HEK293 (cell line): ENCODE data around the gene RTL9.
A peak's percentile ranks its signal among the peaks of the same experiment; 100 is the strongest.

Experiments
- CTCF ChIP-seq: fragments of 450-650 bp; formaldehyde crosslinking; IDR thresholded peaks from 2 replicates; pipeline ENCODE4 v1.5.1; 2016; ENCODE audit warnings: missing biosample characterization, missing genetic modification characterization
- REST ChIP-seq: fragments of 450-650 bp; formaldehyde crosslinking; IDR thresholded peaks from 2 replicates; pipeline ENCODE4 v1.5.1; 2016; ENCODE audit warnings: missing biosample characterization, missing genetic modification characterization
- SCRT2 ChIP-seq: fragments of 450-650 bp; formaldehyde crosslinking; IDR thresholded peaks from 2 replicates; pipeline ENCODE4 v1.5.1; 2016; ENCODE audit warnings: missing biosample characterization, missing genetic modification characterization
- YY1 ChIP-seq: fragments of 450-650 bp; formaldehyde crosslinking; IDR thresholded peaks from 2 replicates; pipeline ENCODE4 v1.5.1; 2018; ENCODE audit warnings: missing biosample characterization, missing genetic modification characterization
- ZNF248 ChIP-seq: fragments of 450-650 bp; formaldehyde crosslinking; IDR thresholded peaks from 2 replicates; pipeline ENCODE4 v1.5.1; 2017; ENCODE audit warnings: missing biosample characterization, missing genetic modification characterization
- ZNF280D ChIP-seq: fragments of 450-650 bp; formaldehyde crosslinking; IDR thresholded peaks from 2 replicates; pipeline ENCODE4 v1.5.1; 2016; ENCODE audit warnings: missing biosample characterization, missing genetic modification characterization
- ZNF677 ChIP-seq: fragments of 450-650 bp; IDR thresholded peaks from 2 replicates; pipeline ENCODE4 v1.5.0; 2018; ENCODE audit warnings: missing biosample characterization, mild to moderate bottlenecking, missing genetic modification characterization, moderate library complexity
- ZNF776 ChIP-seq: fragments of 450-650 bp; formaldehyde crosslinking; IDR thresholded peaks from 2 replicates; pipeline ENCODE4 v1.5.0; 2017; ENCODE audit warnings: missing biosample characterization, missing genetic modification characterization, borderline replicate concordance
- ZSCAN5A ChIP-seq: fragments of 450-650 bp; formaldehyde crosslinking; IDR thresholded peaks from 2 replicates; pipeline ENCODE4 v1.5.1; 2016; ENCODE audit warnings: missing biosample characterization, missing genetic modification characterization
- TF ChIP-seq, protein P1 (sequence below): fragments of 450-650 bp; formaldehyde crosslinking; IDR thresholded peaks from 2 replicates; pipeline ENCODE4 v1.5.1; 2016; ENCODE audit warnings: missing biosample characterization, missing genetic modification characterization, low read depth

DNA sequence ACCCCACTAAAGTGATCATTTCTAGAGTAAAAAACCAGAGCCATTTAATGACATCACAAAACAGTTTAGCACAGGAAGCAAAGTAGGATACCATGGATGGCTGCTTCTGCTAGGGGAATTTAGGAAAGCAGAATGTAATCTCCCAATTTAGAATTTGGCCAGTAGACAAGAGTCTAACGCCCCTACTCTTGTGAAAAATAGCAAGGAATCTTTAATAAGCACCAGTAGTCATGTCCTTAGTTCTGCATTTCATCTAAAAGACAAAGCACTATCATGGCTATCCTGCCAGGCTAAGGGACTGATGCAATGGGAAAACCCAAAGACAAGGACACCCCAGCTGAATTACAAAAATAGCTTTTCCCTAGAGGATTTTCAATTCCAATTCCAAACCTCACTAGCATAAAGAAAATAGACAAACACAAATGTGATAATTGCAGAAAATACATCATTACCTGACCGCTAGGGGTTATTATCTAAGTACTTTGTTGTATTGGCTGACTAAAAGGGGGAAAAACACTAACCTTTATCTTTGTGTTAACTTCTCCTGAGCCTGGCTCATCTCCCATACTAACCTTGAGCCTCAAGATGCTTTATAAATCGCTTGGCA is 38.2 kb upstream of the RTL9 start:
- TF ChIP-seq CTCF (no peak), ZNF677 (no peak), ZNF776 (tag by site-specific recombination) (no peak), REST (tag by site-specific recombination) (no peak), ZSCAN5A (tag by site-specific recombination) (no peak), YY1 (tag by site-specific recombination) (no peak), ZNF248 (tag by site-specific recombination) (no peak), SCRT2 (tag by site-specific recombination) (no peak), ZNF280D (tag by site-specific recombination) (no peak)
- TF ChIP-seq, protein P1, sequence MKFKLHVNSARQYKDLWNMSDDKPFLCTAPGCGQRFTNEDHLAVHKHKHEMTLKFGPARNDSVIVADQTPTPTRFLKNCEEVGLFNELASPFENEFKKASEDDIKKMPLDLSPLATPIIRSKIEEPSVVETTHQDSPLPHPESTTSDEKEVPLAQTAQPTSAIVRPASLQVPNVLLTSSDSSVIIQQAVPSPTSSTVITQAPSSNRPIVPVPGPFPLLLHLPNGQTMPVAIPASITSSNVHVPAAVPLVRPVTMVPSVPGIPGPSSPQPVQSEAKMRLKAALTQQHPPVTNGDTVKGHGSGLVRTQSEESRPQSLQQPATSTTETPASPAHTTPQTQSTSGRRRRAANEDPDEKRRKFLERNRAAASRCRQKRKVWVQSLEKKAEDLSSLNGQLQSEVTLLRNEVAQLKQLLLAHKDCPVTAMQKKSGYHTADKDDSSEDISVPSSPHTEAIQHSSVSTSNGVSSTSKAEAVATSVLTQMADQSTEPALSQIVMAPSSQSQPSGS (tag by site-specific recombination), result 0 out of 2 replicates have a peak, but pooled peaks have one; percentile 10
